Measurements from ENCODE around the gene NRL. TPM values are rescaled to one million over a fixed set of nuclear protein-coding genes. Genes with fewer than 3 reads are reported as not detected.

The NRL gene
- total and polyA plus RNA-seq, 9 of the 15 experiments (the other 6 are each of a cell fraction or from before 2014, with no cell fraction given) = 0.07 to 2.7 (median 1.4) TPM; not detected in 1

- no peak for TF ChIP-seq ZNF395 (CRISPR knock-in tag; IDR thresholded peaks at IDR 0.05)
- TF ChIP-seq ETV1 (tag; conservative IDR thresholded peaks at IDR 0.05; ENCODE audit: low read depth) = 0 out of 2 replicates have a peak, but pooled peaks have one; percentile 6
- no peak for TF ChIP-seq RFX7 (CRISPR knock-in tag; IDR thresholded peaks at IDR 0.05)
- no peak for TF ChIP-seq POLR3A (IDR thresholded peaks at IDR 0.05; ENCODE audit: borderline replicate concordance, extremely low read depth, insufficient read depth, insufficient read length)
- TF ChIP-seq NELFE (IDR thresholded peaks at IDR 0.05; ENCODE audit: insufficient read depth, insufficient read length) = no peak
- TF ChIP-seq PTTG1 (tag; IDR thresholded peaks at IDR 0.05; ENCODE audit: low read depth) = no peak
- TF ChIP-seq THRB (CRISPR knock-in tag; conservative IDR thresholded peaks at IDR 0.05) = no peak
- TF ChIP-seq NR4A1 (CRISPR knock-in tag; IDR thresholded peaks at IDR 0.05) = no peak
- peak; percentile 28; the same call in 1 of the 2 replicates for TF ChIP-seq NR4A1 (tag; IDR thresholded peaks at IDR 0.05)
- TF ChIP-seq CREB5 (CRISPR knock-in tag; IDR thresholded peaks at IDR 0.05) = no peak
- TF ChIP-seq POLR2AphosphoS5 (IDR thresholded peaks at IDR 0.05; ENCODE audit: control insufficient read depth, insufficient read depth, low read depth, low read length) = no peak
- peak; percentile 30 for TF ChIP-seq SMAD1 (IDR thresholded peaks at IDR 0.05; ENCODE audit: low read depth, low read length, partially characterized antibody)
- TF ChIP-seq KDM5B (IDR thresholded peaks at IDR 0.05; ENCODE audit: insufficient replicate concordance, low read depth, low read length) = no peak
- peak; percentile 44 for TF ChIP-seq ETS2 (tag; IDR thresholded peaks at IDR 0.05; ENCODE audit: borderline replicate concordance, poor library complexity, severe bottlenecking)
- TF ChIP-seq ZBTB33 (CRISPR knock-in tag; IDR thresholded peaks at IDR 0.05) = peak; percentile 84
- no peak for TF ChIP-seq RBM14 (IDR thresholded peaks at IDR 0.05; ENCODE audit: borderline replicate concordance, insufficient read depth, low read depth, low read length)
- no peak for TF ChIP-seq SIN3A (IDR thresholded peaks at IDR 0.05; ENCODE audit: borderline replicate concordance in 2 of 2, control insufficient read depth in 1 of 2, low read depth in 2 of 2, low read length in 2 of 2)
- TF ChIP-seq ZFX (CRISPR knock-in tag; IDR thresholded peaks at IDR 0.05) = no peak
Observed at GRCh38 chr14:24093207-24093900, 21.4 kb downstream of the NRL start (continued).
